NB4 (cell line): Measurements from ENCODE around the gene TNIP1.

Experiments used
- POLR2A ChIP-seq: IDR thresholded peaks from 2 replicates; pipeline ENCODE4 v1.6.1; 2011; ENCODE audit warnings: mild to moderate bottlenecking; ENCODE audit not compliant: insufficient read length; ENCODE audit errors: extremely low read depth
- TF ChIP-seq, protein P1 (sequence below): IDR thresholded peaks from one replicate; pipeline ENCODE4 v1.5.1; 2012; ENCODE audit warnings: low read depth, low read length
- TF ChIP-seq, protein P2 (sequence below): IDR thresholded peaks from 2 replicates; pipeline ENCODE4 v1.6.1; 2011; ENCODE audit warnings: low read depth, low read length

DNA sequence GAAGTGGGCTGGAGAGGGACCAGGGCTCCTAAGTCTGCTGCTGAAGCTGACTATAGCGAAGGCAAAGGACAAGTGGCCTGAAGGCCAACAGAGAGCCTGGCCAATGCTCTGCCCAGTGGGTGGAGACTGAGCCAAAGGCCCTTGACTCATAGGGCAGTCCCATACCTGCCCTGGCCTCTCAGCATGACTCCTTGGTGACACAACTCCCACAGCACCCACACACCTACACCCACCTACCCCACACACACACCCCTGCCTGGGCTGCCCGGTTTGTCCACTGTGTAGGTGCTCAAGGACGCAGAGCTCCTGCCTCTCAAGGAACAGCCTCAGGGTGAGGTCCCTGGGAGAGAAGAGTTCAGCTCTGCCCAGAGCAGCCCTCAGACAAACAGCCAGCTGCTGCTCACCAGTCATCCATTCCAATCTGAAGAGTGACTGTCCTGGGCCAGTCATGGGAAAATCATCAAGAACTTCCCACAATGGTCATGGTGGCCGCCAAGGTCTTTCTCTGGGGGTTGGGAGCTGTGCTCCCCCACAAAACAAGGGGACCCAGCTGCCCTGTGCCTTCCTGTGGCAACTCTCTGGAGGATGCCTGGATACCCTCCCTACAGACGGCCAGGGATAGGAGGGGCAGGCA lies 5.0 kb downstream of the TNIP1 start:
- TF ChIP-seq, protein P1, sequence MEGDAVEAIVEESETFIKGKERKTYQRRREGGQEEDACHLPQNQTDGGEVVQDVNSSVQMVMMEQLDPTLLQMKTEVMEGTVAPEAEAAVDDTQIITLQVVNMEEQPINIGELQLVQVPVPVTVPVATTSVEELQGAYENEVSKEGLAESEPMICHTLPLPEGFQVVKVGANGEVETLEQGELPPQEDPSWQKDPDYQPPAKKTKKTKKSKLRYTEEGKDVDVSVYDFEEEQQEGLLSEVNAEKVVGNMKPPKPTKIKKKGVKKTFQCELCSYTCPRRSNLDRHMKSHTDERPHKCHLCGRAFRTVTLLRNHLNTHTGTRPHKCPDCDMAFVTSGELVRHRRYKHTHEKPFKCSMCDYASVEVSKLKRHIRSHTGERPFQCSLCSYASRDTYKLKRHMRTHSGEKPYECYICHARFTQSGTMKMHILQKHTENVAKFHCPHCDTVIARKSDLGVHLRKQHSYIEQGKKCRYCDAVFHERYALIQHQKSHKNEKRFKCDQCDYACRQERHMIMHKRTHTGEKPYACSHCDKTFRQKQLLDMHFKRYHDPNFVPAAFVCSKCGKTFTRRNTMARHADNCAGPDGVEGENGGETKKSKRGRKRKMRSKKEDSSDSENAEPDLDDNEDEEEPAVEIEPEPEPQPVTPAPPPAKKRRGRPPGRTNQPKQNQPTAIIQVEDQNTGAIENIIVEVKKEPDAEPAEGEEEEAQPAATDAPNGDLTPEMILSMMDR: no peak
- TF ChIP-seq POLR2A: no peak
- TF ChIP-seq, protein P2, sequence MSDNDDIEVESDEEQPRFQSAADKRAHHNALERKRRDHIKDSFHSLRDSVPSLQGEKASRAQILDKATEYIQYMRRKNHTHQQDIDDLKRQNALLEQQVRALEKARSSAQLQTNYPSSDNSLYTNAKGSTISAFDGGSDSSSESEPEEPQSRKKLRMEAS: no peak
